H1 (cell line): Measurements from ENCODE around the gene FAAH.

Source experiments
- CHD1 ChIP-seq: IDR thresholded peaks from 2 replicates; pipeline ENCODE4 v1.6.1; 2012; ENCODE audit warnings: low read depth, low read length, improper control_type of control experiment
- POLR2A ChIP-seq, 2 experiments: IDR thresholded peaks; 1 replicate in 1 of 2; 2 replicates in 1 of 2; pipeline ENCODE4 v1.6.1; 2011; ENCODE audit warnings: low read depth in 2 of 2, low read length in 2 of 2, mild to moderate bottlenecking in 2 of 2; ENCODE audit errors: control extremely low read depth in 1 of 2
- SIN3A ChIP-seq, 2 experiments: IDR thresholded peaks in 1 of 2; conservative IDR thresholded peaks in 1 of 2; 2 replicates each; pipeline ENCODE4 v1.6.1; 2011 to 2012; ENCODE audit warnings: low read length in 2 of 2, improper control_type of control experiment in 1 of 2, low read depth in 1 of 2, mild to moderate bottlenecking in 1 of 2
- SP1 ChIP-seq: IDR thresholded peaks from 2 replicates; pipeline ENCODE4 v1.6.1; 2011; ENCODE audit warnings: low read depth, low read length
- TAF1 ChIP-seq: IDR thresholded peaks from 2 replicates; pipeline ENCODE4 v1.6.1; 2011; ENCODE audit warnings: mild to moderate bottlenecking, low read depth, low read length
- TF ChIP-seq, protein P1 (sequence below), 3 experiments: IDR thresholded peaks; 1 replicate in 2 of 3; 2 replicates in 1 of 3; pipeline versions ENCODE4 v1.5.1 to v1.6.1; 2011; ENCODE audit warnings: low read length in 3 of 3, mild to moderate bottlenecking in 3 of 3, inconsistent platforms in 2 of 3, low read depth in 1 of 3, moderate library complexity in 1 of 3; ENCODE audit not compliant: insufficient read depth in 1 of 3; ENCODE audit errors: control extremely low read depth in 1 of 3
- TF ChIP-seq, protein P2 (sequence below): IDR thresholded peaks from 2 replicates; pipeline ENCODE4 v1.6.1; 2012; ENCODE audit warnings: inconsistent platforms
- TF ChIP-seq, protein P3 (sequence below): IDR thresholded peaks from 2 replicates; pipeline ENCODE4 v1.6.1; 2011; ENCODE audit warnings: low read length, improper control_type of control experiment

DNA sequence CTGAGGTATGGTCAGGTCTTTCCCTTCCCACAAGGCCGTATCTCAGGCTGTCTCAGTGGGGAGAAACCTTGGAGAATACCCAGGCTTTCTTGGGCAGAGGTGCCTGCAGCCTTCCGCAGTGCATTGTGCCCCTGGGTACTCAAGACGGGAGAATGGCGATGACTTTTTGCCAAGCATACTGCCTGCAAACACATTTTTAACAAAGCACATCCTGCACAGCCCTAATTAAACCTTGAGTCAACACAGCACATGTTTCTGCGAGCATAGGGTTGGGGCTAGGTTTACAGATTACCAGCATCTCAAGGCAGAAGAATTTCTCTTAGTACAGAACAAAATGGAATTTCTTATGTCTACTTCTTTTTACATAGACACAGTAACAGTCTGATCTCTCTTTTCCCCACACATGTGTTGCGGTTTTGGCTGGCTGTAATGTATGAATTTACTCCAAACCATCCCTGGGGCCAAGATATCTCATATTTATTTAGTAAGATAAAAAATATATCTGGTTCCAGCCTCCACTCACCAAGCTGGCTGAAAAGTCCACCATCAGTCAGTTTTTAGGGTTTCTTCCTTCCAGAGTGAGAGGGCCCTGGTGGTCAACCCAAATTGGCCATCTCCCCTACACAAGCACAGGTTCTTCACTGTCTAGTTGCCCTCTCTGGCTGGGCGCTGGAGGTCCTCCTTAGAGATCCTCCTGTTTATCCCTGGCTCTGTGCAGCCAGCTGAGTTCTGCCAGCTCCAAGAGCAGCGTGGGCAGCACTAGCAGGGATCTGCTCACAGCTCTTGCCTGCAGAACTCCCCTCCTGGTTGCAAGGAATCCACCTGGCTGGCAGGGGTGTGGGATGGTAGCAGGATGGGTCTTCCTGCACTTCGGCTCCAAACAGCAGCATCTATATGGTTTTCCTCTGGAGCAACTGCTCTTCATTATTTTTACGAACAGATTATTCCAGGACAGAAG is 2.6 kb downstream of the FAAH start:
- no peak for TF ChIP-seq POLR2A (IDR thresholded peaks at IDR 0.05; ENCODE audit: control extremely low read depth in 1 of 2, low read depth in 2 of 2, low read length in 2 of 2)
- TF ChIP-seq, protein P1, sequence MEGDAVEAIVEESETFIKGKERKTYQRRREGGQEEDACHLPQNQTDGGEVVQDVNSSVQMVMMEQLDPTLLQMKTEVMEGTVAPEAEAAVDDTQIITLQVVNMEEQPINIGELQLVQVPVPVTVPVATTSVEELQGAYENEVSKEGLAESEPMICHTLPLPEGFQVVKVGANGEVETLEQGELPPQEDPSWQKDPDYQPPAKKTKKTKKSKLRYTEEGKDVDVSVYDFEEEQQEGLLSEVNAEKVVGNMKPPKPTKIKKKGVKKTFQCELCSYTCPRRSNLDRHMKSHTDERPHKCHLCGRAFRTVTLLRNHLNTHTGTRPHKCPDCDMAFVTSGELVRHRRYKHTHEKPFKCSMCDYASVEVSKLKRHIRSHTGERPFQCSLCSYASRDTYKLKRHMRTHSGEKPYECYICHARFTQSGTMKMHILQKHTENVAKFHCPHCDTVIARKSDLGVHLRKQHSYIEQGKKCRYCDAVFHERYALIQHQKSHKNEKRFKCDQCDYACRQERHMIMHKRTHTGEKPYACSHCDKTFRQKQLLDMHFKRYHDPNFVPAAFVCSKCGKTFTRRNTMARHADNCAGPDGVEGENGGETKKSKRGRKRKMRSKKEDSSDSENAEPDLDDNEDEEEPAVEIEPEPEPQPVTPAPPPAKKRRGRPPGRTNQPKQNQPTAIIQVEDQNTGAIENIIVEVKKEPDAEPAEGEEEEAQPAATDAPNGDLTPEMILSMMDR (IDR thresholded peaks at IDR 0.05; ENCODE audit: control extremely low read depth in 1 of 3, insufficient read depth in 1 of 3, low read depth in 1 of 3, low read length in 3 of 3), result no peak
- TF ChIP-seq TAF1, result no peak
- TF ChIP-seq, protein P2, sequence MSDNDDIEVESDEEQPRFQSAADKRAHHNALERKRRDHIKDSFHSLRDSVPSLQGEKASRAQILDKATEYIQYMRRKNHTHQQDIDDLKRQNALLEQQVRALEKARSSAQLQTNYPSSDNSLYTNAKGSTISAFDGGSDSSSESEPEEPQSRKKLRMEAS, result no peak
- TF ChIP-seq SIN3A (conservative IDR thresholded peaks at IDR 0.05 in 1 of 2, IDR thresholded peaks at IDR 0.05 in 1 of 2; ENCODE audit: low read depth in 1 of 2, low read length in 2 of 2), result no peak
- TF ChIP-seq CHD1, result no peak
- TF ChIP-seq SP1, result no peak
- TF ChIP-seq, protein P3, sequence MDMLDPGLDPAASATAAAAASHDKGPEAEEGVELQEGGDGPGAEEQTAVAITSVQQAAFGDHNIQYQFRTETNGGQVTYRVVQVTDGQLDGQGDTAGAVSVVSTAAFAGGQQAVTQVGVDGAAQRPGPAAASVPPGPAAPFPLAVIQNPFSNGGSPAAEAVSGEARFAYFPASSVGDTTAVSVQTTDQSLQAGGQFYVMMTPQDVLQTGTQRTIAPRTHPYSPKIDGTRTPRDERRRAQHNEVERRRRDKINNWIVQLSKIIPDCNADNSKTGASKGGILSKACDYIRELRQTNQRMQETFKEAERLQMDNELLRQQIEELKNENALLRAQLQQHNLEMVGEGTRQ, result no peak
